Brain microvascular endothelial cell (primary cell): Measurements from ENCODE around the gene APOBEC3F.

Experiments used
- DNase-seq: peaks from one replicate; pipeline ENCODE4 v3.0.0-alpha.2; 2020
- H3K27ac ChIP-seq: fragments of 250-450 bp; sonication (Bioruptor Pico); 2 replicates; pipeline ENCODE4 v1.5.1; 2020; ENCODE audit warnings: mild to moderate bottlenecking, moderate library complexity
- H3K27me3 ChIP-seq: fragments of 250-450 bp; sonication (Bioruptor Pico); replicated peaks from 2 replicates; pipeline ENCODE4 v1.5.1; 2020; ENCODE audit warnings: mild to moderate bottlenecking
- H3K36me3 ChIP-seq: fragments of 250-450 bp; sonication (Bioruptor Pico); replicated peaks from 2 replicates; pipeline ENCODE4 v1.5.1; 2020; ENCODE audit warnings: mild to moderate bottlenecking
- H3K4me3 ChIP-seq: 2 replicates; pipeline ENCODE4 v1.5.1; 2011; ENCODE audit warnings: low read depth, mild to moderate bottlenecking, control low read depth, low read length, moderate library complexity
- CTCF ChIP-seq: IDR thresholded peaks from 2 replicates; pipeline ENCODE4 v1.5.1; 2011; ENCODE audit warnings: low read depth, mild to moderate bottlenecking, moderate library complexity, low read length, control low read depth, inconsistent platforms; ENCODE audit errors: missing control alignments
- in situ Hi-C: cut with HindIII; loops from 2 replicates; pipeline ENCODE4 v1.10.0; 2017; ENCODE audit warnings: low sequenced_read_pairs, low pct_ligation_motif_present

The APOBEC3F gene

GRCh38 chr22:39084666-39085065 is 44.0 kb downstream of the APOBEC3F start:
- Histone ChIP-seq H3K27me3 (no peaks in the 10 kb centered on the region), H3K36me3 (no peaks in the 10 kb centered on the region), H3K27ac (no peak overlapping the region), H3K4me3 (no peak overlapping the region)
- TF ChIP-seq CTCF, result no peak
- DNase-seq, result no peak
- in situ Hi-C loops, result no loop called here

DNA sequence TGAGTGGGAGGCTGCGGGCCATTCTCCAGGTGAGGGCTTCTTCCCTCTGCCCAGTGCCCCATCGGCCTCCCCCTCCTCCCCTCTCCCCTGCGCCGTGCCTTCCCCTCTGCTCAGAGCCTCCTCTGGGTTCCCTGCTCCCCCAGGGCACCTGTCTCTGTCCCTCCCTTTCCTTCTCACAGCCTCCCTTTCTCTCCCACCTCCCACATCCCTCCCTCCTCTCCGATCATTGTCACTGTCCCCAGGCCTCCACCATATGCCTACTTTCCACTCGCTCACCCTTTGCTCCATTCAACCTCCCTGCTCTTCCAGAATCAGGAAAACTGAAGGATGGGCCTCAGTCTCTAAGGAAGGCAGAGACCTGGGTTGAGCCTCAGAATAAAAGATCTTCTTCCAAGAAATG is 46.4 kb downstream of the APOBEC3F start:
- DNase-seq, result no peak
- H3K36me3 ChIP-seq, result no peaks in the 10 kb centered on the region
- H3K4me3 ChIP-seq, result no peak overlapping the region
- TF ChIP-seq CTCF, result no peak
- H3K27ac ChIP-seq, result no peak overlapping the region
- in situ Hi-C loops, result no loop called here
- H3K27me3 ChIP-seq, result no peaks in the 10 kb centered on the region

DNA sequence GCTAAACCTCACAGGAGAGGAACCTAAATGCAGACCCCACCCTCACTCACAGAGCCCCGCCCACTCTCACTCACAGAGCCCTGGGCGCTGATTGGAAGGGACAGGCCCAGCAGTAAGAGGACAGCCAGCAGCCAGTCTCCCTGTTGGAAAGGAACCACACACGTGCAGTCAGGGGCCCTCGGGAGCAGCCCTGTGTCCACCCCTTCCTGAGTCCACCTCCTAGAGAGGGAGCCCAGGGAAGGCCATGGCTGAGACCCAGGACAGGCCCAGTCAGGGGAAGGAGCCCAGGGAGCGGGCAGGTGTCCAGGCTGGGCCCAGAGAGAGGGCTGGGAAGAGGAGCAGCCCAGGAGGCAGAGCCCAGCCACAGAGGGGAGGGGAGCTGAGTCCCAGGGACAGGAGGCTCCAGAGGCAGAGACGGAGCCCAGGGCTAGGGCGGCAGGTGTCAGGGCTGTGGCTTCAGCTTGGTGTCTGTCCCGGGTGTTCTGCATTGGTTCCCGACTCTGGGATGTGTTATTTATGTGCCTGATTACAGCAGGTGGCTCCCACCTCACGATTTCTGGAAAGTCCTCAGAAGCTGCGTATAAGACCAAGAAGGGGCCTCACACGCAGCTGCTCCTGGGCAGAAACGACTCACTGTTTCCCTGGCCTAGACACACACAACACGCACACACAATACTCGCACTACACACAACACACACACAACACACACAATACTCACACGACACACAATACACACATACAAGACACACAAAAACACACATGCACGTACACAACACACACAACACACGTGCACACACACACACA is 47.4 kb downstream of the APOBEC3F start:
- Histone ChIP-seq H3K4me3 (no peak overlapping the region), H3K27ac (no peak overlapping the region), H3K27me3 (no peaks in the 10 kb centered on the region), H3K36me3 (no peaks in the 10 kb centered on the region)
- in situ Hi-C loops, result no loop called here
- no peak for DNase-seq
- no peak for TF ChIP-seq CTCF

GRCh38 chr22:39088685-39089032 is 48.0 kb downstream of the APOBEC3F start:
- no peak overlapping the region for H3K27ac ChIP-seq
- H3K27me3 ChIP-seq, result no peaks in the 10 kb centered on the region
- no peaks in the 10 kb centered on the region for H3K36me3 ChIP-seq
- no peak for TF ChIP-seq CTCF
- in situ Hi-C loops, result no loop called here
- H3K4me3 ChIP-seq, result no peak overlapping the region
- DNase-seq, result no peak

DNA sequence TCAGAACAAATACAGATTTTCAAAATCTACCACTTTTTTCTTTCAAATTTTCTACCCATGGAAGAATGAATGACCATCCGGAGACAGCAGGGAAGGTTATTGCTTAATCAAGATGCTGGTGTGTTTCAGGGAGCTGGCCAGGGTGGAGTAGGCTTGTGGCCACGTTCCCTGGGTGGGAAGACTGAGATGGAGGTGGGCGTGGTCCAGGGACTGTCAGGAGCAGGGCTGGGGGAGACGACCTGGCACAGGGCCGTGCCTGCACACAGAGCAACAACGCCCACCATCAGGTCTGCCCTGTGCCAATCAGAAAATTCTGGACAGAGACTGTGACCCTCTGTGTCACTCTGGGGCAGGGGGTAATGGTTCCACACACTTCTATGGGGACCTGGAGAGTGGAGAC is 49.3 kb downstream of the APOBEC3F start:
- in situ Hi-C loops, result no loop called here
- Histone ChIP-seq H3K27ac (no peak overlapping the region), H3K36me3 (no peaks in the 10 kb centered on the region), H3K4me3 (no peak overlapping the region), H3K27me3 (no peaks in the 10 kb centered on the region)
- no peak for TF ChIP-seq CTCF
- DNase-seq, result no peak

- Histone ChIP-seq H3K27me3 (no peaks in the 10 kb centered on the region), H3K4me3 (no peak overlapping the region), H3K27ac (no peak overlapping the region), H3K36me3 (no peaks in the 10 kb centered on the region)
- TF ChIP-seq CTCF, result no peak
- DNase-seq, result no peak
- in situ Hi-C loops, result no loop called here
These were observed 49.9 kb downstream of the APOBEC3F start for GRCh38 chr22:39090426-39091064.
